ENCODE measurements around the gene NUTF2.
A peak's percentile ranks its signal among the peaks of the same experiment; 100 is the strongest.

NUTF2 gene

DNA sequence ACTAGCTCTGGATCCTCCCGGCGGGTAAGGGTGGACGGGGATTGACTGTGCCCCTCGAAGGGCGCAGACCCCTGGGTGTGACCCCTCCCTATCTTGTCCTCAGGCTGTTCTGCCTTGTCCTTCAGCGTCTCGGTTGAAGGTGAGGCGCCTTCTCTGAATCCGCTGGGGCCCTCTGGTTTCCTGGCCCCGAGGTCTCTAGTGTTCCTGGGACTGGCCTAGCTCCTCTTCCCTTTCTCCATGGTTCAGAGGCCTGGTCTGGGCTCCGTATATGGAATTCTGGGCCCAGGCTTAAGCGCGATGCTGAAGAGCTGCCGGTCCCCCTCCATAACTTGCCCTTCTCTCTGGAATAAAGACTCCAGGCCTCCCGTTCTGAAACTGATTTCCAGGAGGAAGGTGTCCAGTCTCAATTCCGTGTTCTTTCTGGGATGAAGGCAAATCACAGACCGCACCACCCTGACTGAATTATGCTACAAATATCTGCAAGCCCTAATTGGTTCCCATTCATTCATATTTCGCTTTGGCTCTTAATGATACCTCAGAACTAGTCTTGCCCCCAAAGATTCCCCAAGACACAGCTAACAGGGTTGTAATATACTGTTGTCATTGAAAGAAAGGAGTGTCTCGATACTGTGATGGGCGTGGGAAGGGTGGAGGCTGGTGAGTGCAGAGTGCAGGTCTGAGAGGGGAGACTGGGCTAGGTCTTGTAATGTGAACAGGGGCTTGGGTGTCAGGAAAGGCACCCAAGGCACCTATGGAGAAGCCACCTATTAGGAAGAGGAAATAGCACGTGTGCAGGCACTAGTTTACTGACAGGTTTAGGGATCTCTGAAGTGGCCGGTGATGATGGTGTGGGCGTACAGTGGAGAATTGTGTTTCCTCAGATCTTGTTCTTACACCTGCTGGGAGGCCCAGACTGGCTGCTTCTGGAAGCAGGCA is 27.0 kb downstream of the NUTF2 start:
- TF ChIP-seq, protein P1, sequence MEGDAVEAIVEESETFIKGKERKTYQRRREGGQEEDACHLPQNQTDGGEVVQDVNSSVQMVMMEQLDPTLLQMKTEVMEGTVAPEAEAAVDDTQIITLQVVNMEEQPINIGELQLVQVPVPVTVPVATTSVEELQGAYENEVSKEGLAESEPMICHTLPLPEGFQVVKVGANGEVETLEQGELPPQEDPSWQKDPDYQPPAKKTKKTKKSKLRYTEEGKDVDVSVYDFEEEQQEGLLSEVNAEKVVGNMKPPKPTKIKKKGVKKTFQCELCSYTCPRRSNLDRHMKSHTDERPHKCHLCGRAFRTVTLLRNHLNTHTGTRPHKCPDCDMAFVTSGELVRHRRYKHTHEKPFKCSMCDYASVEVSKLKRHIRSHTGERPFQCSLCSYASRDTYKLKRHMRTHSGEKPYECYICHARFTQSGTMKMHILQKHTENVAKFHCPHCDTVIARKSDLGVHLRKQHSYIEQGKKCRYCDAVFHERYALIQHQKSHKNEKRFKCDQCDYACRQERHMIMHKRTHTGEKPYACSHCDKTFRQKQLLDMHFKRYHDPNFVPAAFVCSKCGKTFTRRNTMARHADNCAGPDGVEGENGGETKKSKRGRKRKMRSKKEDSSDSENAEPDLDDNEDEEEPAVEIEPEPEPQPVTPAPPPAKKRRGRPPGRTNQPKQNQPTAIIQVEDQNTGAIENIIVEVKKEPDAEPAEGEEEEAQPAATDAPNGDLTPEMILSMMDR (IDR thresholded peaks at IDR 0.05; ENCODE audit: low read depth, low read length), result no peak
- H3K4me3 ChIP-seq (ENCODE audit: low read depth, low read length), result peak overlapping the region; percentile 97

DNA sequence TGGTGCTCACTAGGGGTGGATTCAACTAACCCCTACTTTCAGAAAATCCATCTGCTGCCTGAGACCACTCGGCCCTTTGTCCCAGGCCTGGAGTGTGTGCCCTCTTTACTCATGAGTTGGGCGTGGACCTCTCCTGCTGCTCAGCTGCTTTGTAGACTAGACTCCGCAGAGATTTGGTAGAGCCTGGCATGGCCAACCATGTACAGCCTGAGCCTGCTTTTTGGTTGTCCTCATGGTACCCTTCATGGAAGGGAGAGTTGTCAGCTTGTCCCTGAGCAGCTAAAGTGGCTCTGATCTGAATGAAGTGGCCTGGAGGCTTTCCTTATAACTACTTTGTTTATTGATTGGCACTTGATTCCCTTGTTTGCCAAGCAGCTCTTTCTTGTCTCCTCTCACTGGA is 27.6 kb downstream of the NUTF2 start:
- TF ChIP-seq, protein P1 (IDR thresholded peaks at IDR 0.05; ENCODE audit: low read depth, low read length), result no peak
- peak overlapping the region; percentile 97 for H3K4me3 ChIP-seq (ENCODE audit: low read depth, low read length)

DNA sequence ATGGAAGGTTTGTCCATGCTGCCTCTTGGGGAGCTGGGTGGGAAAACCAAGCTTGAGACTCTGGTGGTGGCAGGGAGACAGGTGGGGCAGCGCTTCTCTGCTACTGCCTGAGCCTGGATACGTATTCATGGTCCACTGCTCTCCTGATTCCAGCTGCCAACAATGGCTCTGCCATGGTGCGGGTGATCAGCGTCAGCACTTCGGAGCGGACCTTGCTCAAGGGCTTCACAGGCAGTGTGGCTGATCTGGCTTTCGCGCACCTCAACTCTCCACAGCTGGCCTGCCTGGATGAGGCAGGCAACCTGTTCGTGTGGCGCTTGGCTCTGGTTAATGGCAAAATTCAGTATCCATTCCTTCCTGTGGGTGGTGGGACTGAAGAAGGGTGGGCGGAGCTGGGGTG is 30.3 kb downstream of the NUTF2 start:
- TF ChIP-seq, protein P1 (IDR thresholded peaks at IDR 0.05; ENCODE audit: low read depth, low read length), result no peak
- no peak overlapping the region for H3K4me3 ChIP-seq (ENCODE audit: low read depth, low read length)

DNA sequence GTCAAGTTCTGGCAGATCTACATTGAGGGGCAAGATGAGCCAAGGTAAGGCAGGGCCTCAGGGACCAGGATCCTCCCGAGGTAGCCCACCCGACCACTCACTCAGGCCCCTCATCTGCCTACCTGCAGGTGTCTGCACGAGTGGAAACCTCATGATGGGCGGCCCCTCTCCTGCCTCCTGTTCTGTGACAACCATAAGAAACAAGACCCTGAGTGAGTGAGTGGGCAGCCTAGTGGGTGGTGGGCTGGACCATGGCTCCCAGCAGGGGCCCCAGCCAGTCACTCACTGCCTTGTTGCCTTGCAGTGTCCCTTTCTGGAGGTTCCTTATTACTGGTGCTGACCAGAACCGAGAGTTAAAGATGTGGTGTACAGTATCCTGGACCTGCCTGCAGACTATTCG is 31.5 kb downstream of the NUTF2 start:
- TF ChIP-seq, protein P1 (IDR thresholded peaks at IDR 0.05; ENCODE audit: low read depth, low read length), result no peak
- no peak overlapping the region for H3K4me3 ChIP-seq (ENCODE audit: low read depth, low read length)

DNA sequence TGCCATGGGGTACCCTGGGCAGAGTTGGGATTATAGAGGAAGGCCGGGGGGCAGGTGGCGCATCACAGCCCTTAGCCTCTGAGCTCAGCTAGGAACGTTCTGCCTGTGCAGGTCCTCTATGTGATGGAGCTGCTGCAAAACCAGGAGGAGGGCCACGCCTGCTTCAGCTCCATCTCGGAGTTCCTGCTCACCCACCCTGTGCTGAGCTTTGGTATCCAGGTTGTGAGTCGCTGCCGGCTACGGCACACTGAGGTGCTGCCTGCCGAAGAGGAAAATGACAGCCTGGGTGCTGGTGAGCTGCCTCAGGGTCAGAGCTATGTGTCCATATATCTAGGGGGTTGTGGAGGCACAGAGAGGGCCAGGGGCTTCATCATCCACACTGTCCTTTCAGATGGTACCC is 32.1 kb downstream of the NUTF2 start:
- TF ChIP-seq, protein P1 (IDR thresholded peaks at IDR 0.05; ENCODE audit: low read depth, low read length), result no peak
- H3K4me3 ChIP-seq (ENCODE audit: low read depth, low read length), result no peak overlapping the region

DNA sequence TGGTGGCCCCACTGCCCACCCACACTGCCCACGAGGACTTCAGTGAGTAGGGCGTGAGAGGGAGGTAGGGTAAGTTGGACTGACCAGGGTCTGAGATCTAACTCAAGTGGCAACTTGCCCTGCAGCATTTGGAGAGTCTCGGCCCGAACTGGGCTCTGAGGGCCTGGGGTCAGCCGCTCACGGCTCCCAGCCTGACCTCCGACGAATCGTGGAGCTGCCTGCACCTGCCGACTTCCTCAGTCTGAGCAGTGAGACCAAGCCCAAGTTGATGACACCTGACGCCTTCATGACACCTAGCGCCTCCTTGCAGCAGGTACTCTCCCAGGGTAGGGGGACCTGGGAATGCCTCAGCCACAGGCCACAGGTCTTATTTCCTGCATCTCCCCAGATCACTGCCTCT is 32.7 kb downstream of the NUTF2 start:
- TF ChIP-seq, protein P1 (IDR thresholded peaks at IDR 0.05; ENCODE audit: low read depth, low read length), result no peak
- no peak overlapping the region for H3K4me3 ChIP-seq (ENCODE audit: low read depth, low read length)

DNA sequence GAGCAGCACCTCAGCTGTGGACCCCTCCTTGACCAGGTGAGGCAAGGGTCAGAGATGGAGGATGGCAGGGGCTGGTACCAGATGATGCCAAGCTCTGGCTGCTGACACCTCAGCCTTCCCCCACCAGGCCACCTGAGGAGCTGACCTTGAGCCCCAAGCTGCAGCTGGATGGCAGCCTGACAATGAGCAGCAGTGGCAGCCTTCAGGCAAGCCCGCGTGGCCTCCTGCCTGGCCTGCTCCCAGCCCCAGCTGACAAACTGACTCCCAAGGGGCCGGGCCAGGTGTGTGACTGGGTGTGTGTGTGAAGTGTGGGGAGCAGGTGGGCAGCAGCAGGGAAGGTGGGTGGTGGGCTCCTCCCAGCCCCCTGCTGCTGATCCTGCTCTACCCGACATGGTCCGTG is 33.2 kb downstream of the NUTF2 start:
- TF ChIP-seq, protein P1 (IDR thresholded peaks at IDR 0.05; ENCODE audit: low read depth, low read length), result no peak
- H3K4me3 ChIP-seq (ENCODE audit: low read depth, low read length), result no peak overlapping the region
